D721Med (cell line): Measurements from ENCODE around the gene AURKA.

Source experiments
- DNase-seq: peaks from one replicate; pipeline ENCODE4 v3.0.0; 2011; ENCODE audit warnings: low spot score; ENCODE audit not compliant: insufficient read length
- FAIRE-seq: peaks from 2 replicates; lab custom pipeline; 2011; peaks lifted over from hg19 to GRCh38; lab: Jason Lieb, UNC
- CTCF ChIP-seq: IDR thresholded peaks from 2 replicates; pipeline ENCODE4 v1.5.1; 2012; ENCODE audit warnings: mild to moderate bottlenecking, control low read depth; ENCODE audit not compliant: insufficient read depth; ENCODE audit errors: missing control alignments

Gene AURKA

GRCh38 chr20:56392132-56392880 is at the start of gene AURKA, which contains the start of gene CSTF1:
Gene AURKA (minus strand): TSS chr20:56392215. CDS start chr20:56388197, 4,018 bp downstream.
Gene CSTF1 (plus strand): TSS chr20:56392645. CDS start chr20:56395553, 2,908 bp downstream.
- TF ChIP-seq CTCF: no peak
- FAIRE-seq (no peak), DNase-seq (peak; percentile 97)

GRCh38 chr20:56440346-56441007 is 48.5 kb upstream of the AURKA start:
- FAIRE-seq (no peak), DNase-seq (no peak)
- no peak for TF ChIP-seq CTCF

GRCh38 chr20:56439771-56440291 is 47.8 kb upstream of the AURKA start:
- TF ChIP-seq CTCF: no peak
- no peak for FAIRE-seq
- no peak for DNase-seq

GRCh38 chr20:56438284-56438683 is 46.3 kb upstream of the AURKA start:
- FAIRE-seq: no peak
- TF ChIP-seq CTCF: no peak
- DNase-seq: no peak

GRCh38 chr20:56437196-56437960 is 45.4 kb upstream of the AURKA start:
- no peak for DNase-seq
- no peak for FAIRE-seq
- no peak for TF ChIP-seq CTCF

GRCh38 chr20:56433880-56434255 is 41.9 kb upstream of the AURKA start:
- FAIRE-seq (no peak), DNase-seq (no peak)
- no peak for TF ChIP-seq CTCF
